MM.1S (cell line): Measurements from ENCODE around the gene SFMBT2.

Experiments used
- EZH2phosphoT487 ChIP-seq: fragments of 300-600 bp; sonication (generic); IDR thresholded peaks from 2 replicates; pipeline ENCODE4 v1.6.1; 2018; ENCODE audit warnings: antibody characterized with exemption, low read length
- TF ChIP-seq, protein P1 (sequence below): fragments of 300-600 bp; sonication (generic); IDR thresholded peaks from 2 replicates; pipeline ENCODE4 v1.5.1; 2016; ENCODE audit warnings: antibody characterized with exemption, low read length, mixed read lengths

DNA sequence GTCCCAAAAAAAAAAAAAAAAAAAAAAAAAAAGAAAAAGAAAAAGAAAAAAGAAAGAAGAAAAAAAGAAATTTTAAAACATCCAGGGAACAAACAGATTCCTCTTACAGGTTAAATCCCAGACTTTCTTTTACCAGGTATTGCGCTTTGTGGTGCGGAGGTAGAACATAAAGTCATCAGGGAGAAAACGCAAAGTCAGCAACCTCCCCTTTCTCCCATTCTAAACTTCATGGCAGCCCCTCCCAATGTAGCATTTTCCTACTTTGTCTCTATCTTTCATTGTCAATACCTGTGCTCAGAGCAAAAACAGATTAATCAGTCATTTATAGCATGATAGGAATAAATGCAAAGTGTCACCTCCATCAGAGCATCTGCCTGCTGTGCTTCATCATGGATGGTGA, 299.7 kb downstream of the SFMBT2 start:
- TF ChIP-seq, protein P1, sequence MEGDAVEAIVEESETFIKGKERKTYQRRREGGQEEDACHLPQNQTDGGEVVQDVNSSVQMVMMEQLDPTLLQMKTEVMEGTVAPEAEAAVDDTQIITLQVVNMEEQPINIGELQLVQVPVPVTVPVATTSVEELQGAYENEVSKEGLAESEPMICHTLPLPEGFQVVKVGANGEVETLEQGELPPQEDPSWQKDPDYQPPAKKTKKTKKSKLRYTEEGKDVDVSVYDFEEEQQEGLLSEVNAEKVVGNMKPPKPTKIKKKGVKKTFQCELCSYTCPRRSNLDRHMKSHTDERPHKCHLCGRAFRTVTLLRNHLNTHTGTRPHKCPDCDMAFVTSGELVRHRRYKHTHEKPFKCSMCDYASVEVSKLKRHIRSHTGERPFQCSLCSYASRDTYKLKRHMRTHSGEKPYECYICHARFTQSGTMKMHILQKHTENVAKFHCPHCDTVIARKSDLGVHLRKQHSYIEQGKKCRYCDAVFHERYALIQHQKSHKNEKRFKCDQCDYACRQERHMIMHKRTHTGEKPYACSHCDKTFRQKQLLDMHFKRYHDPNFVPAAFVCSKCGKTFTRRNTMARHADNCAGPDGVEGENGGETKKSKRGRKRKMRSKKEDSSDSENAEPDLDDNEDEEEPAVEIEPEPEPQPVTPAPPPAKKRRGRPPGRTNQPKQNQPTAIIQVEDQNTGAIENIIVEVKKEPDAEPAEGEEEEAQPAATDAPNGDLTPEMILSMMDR = no peak
- TF ChIP-seq EZH2phosphoT487 = no peak
